ENCODE data around the gene CYTH1.
A peak's percentile ranks its signal among the peaks of the same experiment; 100 is the strongest.
"Not testable (repeated sequence)": the region's sequence is repeated elsewhere in the genome, so short reads cannot be mapped to it uniquely, and the experiment has no call there.

The CYTH1 gene

GRCh38 chr17:78673395-78673794 lies 108.7 kb downstream of the CYTH1 start:
- DNase-seq (ENCODE audit: low read depth in 1 of 2, low spot score in 1 of 2): no peak

GRCh38 chr17:78672871-78673371 lies 109.2 kb downstream of the CYTH1 start:
- DNase-seq (ENCODE audit: low read depth in 1 of 2, low spot score in 1 of 2): no peak

- DNase-seq (ENCODE audit: low read depth in 1 of 2, low spot score in 1 of 2): no peak
These were observed 110.1 kb downstream of the CYTH1 start for GRCh38 chr17:78672005-78672404.

- DNase-seq (ENCODE audit: low read depth in 1 of 2, low spot score in 1 of 2): not testable (repeated sequence)
These were observed 110.4 kb downstream of the CYTH1 start for GRCh38 chr17:78671726-78672001.

GRCh38 chr17:78670850-78671725 lies 111.0 kb downstream of the CYTH1 start:
- no peak for DNase-seq (ENCODE audit: low read depth in 1 of 2, low spot score in 1 of 2)

GRCh38 chr17:78669975-78670518 lies 112.0 kb downstream of the CYTH1 start:
- no peak for DNase-seq (ENCODE audit: low read depth in 1 of 2, low spot score in 1 of 2)

- no peak for DNase-seq (ENCODE audit: low read depth in 1 of 2, low spot score in 1 of 2)
These were observed 112.7 kb downstream of the CYTH1 start for GRCh38 chr17:78669256-78669974.

- DNase-seq (ENCODE audit: low read depth in 1 of 2, low spot score in 1 of 2): no peak
These were observed 113.2 kb downstream of the CYTH1 start for GRCh38 chr17:78668847-78669246.

- DNase-seq (ENCODE audit: low read depth in 1 of 2, low spot score in 1 of 2): no peak
These were observed 114.1 kb downstream of the CYTH1 start for GRCh38 chr17:78667741-78668640.

GRCh38 chr17:78667091-78667490 lies 115.0 kb downstream of the CYTH1 start:
- no peak for DNase-seq (ENCODE audit: low read depth in 1 of 2, low spot score in 1 of 2)

GRCh38 chr17:78665952-78666920 lies 115.8 kb downstream of the CYTH1 start:
- DNase-seq (ENCODE audit: low read depth in 1 of 2, low spot score in 1 of 2): peak in 1 of 2 donors; percentile 32

- no peak for DNase-seq (ENCODE audit: low read depth in 1 of 2, low spot score in 1 of 2)
These were observed 116.6 kb downstream of the CYTH1 start for GRCh38 chr17:78665387-78665951.

- no peak for DNase-seq (ENCODE audit: low read depth in 1 of 2, low spot score in 1 of 2)
These were observed 117.3 kb downstream of the CYTH1 start for GRCh38 chr17:78664476-78665386.

- DNase-seq (ENCODE audit: low read depth in 1 of 2, low spot score in 1 of 2): no peak
These were observed 120.8 kb downstream of the CYTH1 start for GRCh38 chr17:78661093-78661770.

- no peak for DNase-seq (ENCODE audit: low read depth in 1 of 2, low spot score in 1 of 2)
These were observed 122.5 kb downstream of the CYTH1 start for GRCh38 chr17:78659546-78659945.

GRCh38 chr17:78658281-78658785 lies 123.7 kb downstream of the CYTH1 start:
- DNase-seq (ENCODE audit: low read depth in 1 of 2, low spot score in 1 of 2): no peak

GRCh38 chr17:78655251-78655940 lies 126.7 kb downstream of the CYTH1 start:
- DNase-seq (ENCODE audit: low read depth in 1 of 2, low spot score in 1 of 2): no peak

Data from activated CD4-positive, alpha-beta T cell treated with anti-CD3 and anti-CD28 coated beads, Interleukin-2, amount 50 U/mL, for 24 hours (primary cell).